ENCODE measurements around the gene REPIN1.
A peak's percentile ranks its signal among the peaks of the same experiment; 100 is the strongest.

Gene REPIN1

DNA sequence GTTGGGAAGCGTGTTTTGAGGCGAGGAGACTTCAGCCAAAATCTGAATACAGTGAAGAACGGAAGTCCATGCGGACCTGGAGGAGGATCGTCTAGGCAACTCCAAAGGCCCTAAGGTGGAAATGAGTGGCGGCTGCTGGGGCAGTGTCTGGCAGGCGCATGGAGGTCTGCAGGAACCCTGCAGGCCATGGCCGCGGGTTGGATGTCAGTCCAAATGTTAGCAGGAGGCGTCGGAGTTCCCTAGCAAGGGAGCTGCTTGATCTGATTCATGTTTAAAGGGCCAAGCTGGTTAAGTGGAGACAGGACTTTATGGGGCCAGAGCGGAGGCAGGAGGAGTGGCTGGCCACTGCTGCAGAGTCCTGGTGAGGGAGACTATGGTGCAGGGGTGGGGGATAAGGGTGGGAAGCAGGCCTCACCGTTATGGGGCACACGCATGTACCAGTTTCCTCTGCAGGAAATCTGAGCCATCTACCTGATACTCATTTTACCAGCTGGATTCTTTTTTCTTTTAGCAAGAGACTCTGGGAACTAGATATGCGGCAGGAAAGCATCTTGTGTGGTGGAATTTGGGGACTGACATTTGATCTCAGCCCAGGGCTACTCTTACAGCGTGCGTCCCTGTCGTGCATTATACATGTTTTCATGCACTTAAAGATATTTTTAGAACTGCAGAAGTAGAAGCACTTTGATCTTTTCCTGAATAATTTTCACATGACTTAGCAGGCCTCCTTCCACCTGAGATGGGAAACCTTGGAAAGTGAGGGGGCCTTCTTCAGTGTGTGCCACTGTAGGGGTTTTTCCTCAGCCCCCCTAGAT lies 6.6 kb upstream of the REPIN1 start:
- no peak for DNase-seq

- no peak for DNase-seq
Measured at GRCh38 chr7:150363370-150363769, 5.3 kb upstream of the REPIN1 start.

DNA sequence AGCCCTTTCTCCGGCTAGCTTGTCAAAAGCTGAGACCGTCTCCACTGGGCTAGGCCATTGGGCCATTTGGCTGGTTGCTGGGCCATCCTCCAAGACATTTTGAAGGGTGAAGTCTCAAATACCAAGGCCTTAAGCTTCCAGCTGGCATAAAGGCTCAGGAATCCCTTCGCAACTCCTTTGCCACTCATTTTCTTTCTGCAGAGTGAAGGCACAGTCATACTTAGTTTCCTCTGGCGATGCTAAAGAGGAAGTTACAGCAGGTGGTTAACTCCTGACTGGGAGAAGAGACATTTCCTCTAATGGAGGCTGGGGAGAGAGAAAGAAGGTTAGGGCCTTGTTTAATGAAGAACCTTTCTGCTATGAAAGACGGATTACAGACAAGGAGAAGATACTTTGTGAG lies 4.8 kb upstream of the REPIN1 start:
- DNase-seq: no peak

- no peak for DNase-seq
Measured at GRCh38 chr7:150365194-150365593, 3.4 kb upstream of the REPIN1 start.

DNA sequence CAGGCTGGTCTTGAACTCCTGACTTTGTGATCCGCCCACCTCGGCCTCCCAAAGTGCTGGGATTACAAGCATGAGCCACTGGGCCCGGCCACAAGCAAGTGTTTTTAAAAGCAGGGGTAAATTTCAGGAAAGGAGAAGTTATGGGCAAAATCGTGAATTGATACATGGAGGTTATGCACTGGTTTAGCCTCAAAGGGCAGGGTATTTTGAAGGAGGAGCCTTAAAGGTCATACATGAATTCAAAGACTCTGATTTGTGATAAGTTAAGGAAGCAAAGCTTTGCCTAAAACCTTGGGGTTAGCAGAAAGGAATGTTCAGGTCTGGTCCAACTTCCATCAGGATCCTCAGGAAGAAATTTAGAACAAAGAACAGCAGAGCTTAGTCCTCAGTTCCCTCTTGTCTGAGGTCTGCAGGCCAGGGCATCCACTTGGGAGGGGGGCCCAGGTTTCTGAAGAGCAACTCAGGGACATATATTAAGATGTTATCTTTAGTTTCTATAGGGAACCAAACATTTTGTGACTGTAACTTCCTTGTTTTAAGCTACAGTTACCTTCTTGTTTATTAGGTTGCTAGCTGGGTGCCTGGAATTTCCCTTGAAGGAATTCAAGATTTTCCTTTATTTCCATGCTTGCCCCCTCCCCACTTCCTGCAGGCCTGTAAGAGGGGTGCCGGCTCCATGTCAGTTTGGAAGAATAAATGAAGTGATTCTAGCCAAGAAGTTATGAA lies 2.8 kb upstream of the REPIN1 start:
- DNase-seq: no peak

- peak in 1 of 2 experiments; percentile 45 for DNase-seq
Measured at GRCh38 chr7:150367677-150368095, 936 bp upstream of the REPIN1 start.

DNA sequence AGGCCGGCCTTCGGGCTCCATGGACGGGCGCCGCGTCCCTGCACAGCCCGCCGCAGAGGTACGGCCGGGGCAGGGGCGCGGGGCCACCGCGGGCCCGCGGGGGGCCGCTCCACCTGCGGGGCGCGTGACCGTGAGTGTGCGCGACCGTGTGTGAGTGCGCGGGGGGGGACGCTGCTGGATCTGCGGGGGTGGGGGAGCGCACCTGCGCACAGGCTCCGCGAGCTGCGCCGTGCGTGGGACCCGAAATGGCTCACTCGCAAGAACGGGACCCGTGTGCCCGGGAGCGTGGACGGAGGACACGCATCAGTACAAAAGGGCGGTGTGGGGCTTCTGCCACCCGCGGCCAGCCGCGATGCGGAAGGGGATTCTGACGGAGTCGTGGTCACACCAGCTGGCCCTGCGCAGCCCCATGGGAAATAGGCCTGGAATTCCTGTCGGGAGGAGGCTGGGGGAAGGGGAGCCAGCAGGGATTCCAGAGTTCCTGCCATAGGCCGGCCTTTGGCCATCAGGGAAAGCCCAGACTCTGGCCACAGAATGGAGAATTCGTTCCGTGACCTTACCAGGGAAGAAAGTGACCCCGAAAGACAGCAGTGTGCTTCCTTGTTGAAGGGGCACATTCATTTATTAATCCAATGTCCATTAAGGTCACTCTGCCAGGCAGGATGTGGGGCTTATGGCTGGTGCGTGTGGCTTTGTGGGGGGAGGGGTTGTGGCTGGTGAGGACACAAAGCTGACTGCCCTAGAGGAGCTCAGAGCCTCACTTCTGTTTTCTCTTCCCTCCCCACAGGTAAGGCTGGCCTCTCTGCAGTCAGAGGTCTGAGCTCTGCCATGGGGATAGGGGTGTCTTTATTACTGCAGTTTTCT lies 494 bp downstream of the REPIN1 start:
- DNase-seq: no peak

GRCh38 chr7:150369748-150370501 lies 1.3 kb downstream of the REPIN1 start:
- no peak for DNase-seq

- no peak for DNase-seq
Measured at GRCh38 chr7:150370612-150371071, 2.0 kb downstream of the REPIN1 start.

GRCh38 chr7:150371131-150371995 lies 2.7 kb downstream of the REPIN1 start:
- DNase-seq: no peak

DNA sequence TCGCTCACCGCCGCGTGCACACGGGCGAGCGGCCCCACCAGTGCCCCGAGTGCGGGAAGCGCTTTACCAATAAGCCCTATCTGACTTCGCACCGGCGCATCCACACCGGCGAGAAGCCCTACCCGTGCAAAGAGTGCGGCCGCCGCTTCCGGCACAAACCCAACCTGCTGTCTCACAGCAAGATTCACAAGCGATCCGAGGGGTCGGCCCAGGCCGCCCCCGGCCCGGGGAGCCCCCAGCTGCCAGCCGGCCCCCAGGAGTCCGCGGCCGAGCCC lies 3.3 kb downstream of the REPIN1 start:
- no peak for DNase-seq

- DNase-seq: no peak
Measured at GRCh38 chr7:150372271-150373048, 3.8 kb downstream of the REPIN1 start.

DNA sequence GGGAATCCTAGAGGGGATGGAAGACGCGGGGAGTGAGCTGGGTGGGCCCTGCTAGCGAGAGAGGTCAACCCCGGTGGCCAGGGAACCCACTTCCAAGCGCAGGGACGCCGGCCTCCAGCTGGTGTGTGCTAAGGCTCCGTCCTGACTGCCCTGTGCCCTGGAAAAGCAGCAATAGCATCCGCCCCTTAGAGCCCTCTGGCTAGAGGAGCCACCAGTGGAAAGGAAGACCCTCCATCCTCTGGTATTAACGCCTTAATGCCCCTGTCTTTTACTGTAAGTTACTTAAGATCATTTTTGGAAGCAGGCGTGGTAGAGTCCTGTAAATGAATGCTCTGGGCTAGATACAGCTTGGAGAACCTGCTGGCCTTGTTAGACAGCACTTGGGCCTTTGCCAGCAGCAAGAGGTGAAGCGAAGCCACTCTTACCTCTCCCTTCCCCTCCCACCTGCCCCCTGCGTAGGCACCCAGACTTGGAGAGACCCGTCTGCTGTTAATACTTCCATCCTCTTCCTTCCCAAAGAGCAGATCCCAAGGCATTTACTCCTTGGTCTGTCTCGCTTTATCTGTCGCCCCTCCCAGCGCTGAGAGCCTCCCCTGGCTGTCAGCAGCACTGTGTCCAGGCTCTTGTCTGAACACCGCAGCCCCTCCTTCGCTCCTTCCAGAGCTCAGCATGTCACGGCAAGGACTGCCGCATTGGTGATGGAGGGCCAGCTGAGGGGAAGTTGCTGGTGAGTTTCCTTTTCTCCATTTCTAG lies 4.6 kb downstream of the REPIN1 start:
- DNase-seq: no peak

DNA sequence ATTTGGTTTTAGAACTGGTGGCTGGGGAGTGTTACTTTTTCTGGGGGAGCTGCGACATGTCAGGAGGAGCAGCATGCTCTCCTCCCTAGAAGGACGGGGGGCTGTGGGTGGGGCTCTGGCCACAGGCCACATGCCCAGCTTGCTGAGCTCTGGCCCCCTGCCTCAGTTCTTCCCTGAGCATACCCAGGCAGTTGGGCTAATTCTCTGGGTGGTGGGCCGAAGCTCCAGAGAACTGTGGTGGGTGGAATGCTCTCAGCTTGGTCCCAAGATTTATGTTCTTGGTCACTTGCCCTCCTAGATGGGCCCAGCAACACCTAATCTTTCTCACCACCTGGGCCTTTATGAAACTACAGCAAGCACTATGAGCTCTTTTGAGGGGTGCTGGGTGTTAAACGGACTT lies 5.4 kb downstream of the REPIN1 start:
- no peak for DNase-seq

DNA sequence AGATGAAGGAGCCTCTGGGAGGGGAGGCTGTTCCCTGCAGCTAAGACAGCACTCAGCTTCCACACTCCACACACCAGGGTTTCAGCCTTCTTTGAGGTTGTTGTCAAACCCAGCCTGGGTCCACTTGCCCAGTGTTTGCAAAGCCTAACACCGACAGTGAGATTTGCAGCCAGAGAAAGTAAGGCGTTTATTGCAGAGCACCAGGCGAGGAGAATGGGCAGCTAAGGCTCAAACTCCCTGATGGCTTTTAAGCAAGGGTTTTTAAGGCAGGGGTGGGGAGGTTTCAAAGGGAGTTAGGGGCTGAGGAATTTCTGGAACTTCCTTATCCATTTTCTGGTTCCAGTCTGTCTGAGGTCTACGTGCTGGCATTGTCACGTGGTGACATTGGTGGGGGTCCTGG lies 5.8 kb downstream of the REPIN1 start:
- DNase-seq: no peak

DNA sequence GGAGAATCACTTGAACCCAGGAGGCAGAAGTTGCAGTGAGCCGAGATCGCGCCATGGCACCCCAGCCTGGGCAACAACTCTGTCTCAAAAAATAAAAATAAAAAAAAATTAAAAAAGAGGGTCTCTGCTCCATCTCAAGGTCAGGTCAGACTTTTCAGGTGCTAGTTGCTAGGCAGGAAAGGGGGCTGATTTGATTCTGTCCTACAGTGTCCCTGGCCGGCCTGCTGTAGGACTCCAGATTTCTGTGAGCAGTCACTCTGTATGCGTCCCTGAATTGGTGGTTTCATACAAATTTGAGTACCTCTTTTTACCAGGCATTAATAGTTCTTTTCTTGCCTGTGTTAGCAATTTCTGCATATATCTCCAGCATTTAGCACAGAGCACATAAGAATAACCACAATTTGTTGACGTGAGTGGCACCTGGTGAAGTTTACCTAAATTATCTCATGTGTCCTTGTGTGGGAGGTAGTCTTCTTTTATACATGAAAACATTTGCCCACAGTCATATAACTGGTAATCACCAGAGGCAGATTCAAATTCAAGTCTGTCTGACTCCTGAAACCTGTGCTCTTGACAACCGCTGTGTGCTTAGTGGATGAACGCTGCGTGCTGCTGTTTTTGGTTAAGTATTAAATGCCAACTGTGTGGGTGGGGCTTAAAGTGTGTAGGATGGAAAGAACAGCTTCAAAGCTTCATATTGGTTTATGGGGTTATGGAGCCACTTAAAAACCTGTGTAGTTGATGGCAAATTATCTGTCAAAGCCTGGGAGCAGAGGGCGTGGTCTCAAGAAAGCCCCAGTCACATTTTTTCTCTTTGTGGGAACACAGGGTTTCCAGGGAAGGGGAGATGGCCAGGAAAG lies 7.3 kb downstream of the REPIN1 start:
- DNase-seq: no peak

GRCh38 chr7:150376560-150376959 lies 7.9 kb downstream of the REPIN1 start:
- no peak for DNase-seq

DNA sequence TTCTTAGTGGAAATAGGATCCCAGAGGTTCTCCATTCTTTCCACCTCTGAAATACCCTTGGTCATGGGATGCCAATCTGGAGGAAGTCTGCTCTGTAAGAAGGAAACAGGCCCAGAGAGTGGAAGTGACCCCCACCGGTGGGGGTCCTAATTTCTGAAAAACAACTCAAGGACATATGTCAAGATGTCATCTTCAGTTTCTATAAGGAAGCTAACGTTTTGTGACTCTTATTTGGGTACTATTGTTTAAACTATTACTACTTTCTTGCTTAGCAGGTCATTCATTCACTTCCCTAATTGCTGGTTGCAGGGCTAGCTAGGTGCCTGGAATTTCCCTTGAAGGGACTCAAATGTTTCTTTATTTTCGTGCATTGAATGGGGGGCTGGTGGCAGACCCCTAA lies 8.6 kb downstream of the REPIN1 start:
- no peak for DNase-seq

GRCh38 chr7:150377635-150378034 lies 9.0 kb downstream of the REPIN1 start:
- DNase-seq: no peak

All from cerebellar nuclear complex (tissue), 1 donor.